B cell (primary cell): ENCODE data around the gene FHIT.

ENCODE experiments used
- EZH2 ChIP-seq: IDR thresholded peaks from 2 replicates; pipeline ENCODE4 v1.6.1; 2012; ENCODE audit warnings: borderline replicate concordance, low read depth, mild to moderate bottlenecking, moderate library complexity, low read length; ENCODE audit not compliant: insufficient read depth, poor library complexity, severe bottlenecking
- TF ChIP-seq, protein P1 (sequence below): fragments of 200-600 bp; IDR thresholded peaks from one replicate; pipeline ENCODE4 v1.8.0; 2022; ENCODE audit warnings: antibody characterized with exemption, mild to moderate bottlenecking

DNA sequence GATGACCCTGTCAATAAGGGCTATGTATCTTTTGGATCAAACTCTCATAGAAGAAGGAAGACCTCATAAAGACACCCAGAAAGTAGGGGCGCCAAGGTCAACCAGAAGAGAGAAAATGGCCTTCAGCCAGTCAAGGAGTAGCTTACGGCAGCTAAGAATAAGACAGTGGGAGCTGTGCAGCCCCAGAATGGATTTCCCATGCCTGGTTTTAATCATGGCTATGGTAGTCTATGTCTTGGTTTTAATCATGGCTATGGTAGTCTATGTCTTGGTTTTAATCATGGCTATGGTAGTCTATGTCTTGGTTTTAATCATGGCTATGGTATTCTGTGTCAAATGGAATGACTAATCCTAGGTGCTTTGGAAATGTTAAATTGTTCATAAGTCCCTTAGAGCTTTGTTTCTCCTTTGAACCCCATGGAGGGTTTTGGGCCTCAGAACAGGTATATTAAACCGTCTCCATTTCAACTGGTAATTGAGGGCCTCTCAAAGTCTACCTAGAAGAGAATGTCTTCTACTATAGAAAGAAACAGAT lies 1459.4 kb downstream of the FHIT start:
- no peak for TF ChIP-seq EZH2
- TF ChIP-seq, protein P1, sequence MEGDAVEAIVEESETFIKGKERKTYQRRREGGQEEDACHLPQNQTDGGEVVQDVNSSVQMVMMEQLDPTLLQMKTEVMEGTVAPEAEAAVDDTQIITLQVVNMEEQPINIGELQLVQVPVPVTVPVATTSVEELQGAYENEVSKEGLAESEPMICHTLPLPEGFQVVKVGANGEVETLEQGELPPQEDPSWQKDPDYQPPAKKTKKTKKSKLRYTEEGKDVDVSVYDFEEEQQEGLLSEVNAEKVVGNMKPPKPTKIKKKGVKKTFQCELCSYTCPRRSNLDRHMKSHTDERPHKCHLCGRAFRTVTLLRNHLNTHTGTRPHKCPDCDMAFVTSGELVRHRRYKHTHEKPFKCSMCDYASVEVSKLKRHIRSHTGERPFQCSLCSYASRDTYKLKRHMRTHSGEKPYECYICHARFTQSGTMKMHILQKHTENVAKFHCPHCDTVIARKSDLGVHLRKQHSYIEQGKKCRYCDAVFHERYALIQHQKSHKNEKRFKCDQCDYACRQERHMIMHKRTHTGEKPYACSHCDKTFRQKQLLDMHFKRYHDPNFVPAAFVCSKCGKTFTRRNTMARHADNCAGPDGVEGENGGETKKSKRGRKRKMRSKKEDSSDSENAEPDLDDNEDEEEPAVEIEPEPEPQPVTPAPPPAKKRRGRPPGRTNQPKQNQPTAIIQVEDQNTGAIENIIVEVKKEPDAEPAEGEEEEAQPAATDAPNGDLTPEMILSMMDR, result no peak
